HG02938 (cell line): Measurements from ENCODE around the gene SCAMP3.
A peak's percentile ranks its signal among the peaks of the same experiment; 100 is the strongest.
"Not testable (repeated sequence)": the region's sequence is repeated elsewhere in the genome, so short reads cannot be mapped to it uniquely, and the experiment has no call there.

Experiments
- ATAC-seq: cut with Tn5 transposase; IDR thresholded peaks from one replicate; pipeline ENCODE4 v1.9.1; 2021; ENCODE audit warnings: mild to moderate bottlenecking, moderate library complexity; ENCODE audit not compliant: unreplicated experiment

SCAMP3 gene

GRCh38 chr1:155255243-155256007, 6.7 kb downstream of the SCAMP3 start, which contains the start of gene ENTREP3:
Gene ENTREP3, minus strand, starts transcription at chr1:155255483. Its CDS starts 606 bp downstream, at chr1:155254877.
- peak; percentile 58 for ATAC-seq

DNA sequence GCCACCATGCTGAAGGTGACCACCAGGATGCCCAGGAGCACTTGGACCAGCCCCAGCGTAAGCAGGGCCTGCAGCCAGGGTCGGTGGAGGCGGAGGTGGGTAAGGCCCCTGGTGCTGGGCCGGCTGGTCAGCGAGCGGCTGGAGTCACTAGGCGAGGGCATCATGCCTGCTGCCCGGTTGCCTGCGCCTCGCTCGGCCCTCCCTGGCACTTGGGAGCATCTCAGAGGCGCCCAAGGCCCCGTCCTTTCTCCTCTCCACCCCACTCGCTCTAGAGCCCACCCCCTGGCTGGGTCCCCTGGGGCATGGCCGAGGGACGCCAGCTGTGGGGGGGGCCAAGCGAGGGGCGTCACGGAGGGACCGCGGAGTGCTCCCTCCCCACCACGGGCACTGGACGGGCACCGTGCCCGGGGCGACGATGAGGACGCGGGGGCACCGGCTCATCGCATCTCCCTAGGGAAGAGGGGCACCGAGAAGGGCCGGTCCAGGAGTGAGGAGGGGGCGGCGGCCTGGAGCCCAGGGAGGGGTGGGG, 7.4 kb downstream of the SCAMP3 start:
- ATAC-seq, result no peak

GRCh38 chr1:155254228-155254713, 7.9 kb downstream of the SCAMP3 start:
- ATAC-seq, result no peak

GRCh38 chr1:155253797-155254196, 8.4 kb downstream of the SCAMP3 start:
- no peak for ATAC-seq

GRCh38 chr1:155253208-155253607, 9.0 kb downstream of the SCAMP3 start:
- ATAC-seq, result no peak

GRCh38 chr1:155251566-155251965, 10.6 kb downstream of the SCAMP3 start:
- ATAC-seq, result no peak

DNA sequence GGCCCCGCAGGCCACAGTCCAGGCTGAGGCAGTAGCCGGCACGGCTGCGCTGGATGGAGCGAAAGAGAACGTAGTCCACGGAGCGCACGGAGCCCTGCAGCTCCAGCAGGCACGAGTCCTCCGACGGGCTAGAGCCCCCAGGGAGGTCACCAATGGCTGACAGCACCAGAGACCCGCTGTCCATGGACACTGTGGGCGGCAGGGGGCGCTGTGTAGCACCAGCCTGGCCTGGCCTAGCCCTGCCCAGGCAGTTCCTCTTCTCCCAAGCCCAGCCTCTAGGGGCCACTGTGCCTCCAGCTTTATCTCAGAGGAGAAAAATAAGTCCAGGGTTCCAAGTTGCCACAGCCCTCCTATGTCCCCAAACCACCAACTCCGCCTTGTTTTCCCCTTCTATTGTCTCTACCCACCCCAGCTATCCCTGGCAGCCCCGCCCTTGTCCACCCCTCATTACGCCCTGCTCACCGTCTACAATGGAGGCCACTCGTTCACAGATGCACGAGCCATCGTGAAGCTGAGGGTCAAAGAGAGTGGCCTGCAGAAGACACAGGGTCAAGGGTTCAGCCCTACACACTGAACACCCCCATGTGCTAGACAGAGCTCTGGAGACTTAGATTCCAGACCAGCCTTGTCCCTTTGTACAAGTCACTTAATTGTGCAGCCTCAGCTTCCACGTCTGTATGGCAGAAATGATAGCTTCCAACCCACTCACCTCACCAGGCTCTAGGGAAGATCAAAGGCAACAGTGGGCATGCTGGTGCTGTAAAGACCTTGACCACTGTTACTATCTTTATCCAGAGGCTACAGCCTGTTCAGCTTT, 11.3 kb downstream of the SCAMP3 start:
- peak; percentile 76 for ATAC-seq

DNA sequence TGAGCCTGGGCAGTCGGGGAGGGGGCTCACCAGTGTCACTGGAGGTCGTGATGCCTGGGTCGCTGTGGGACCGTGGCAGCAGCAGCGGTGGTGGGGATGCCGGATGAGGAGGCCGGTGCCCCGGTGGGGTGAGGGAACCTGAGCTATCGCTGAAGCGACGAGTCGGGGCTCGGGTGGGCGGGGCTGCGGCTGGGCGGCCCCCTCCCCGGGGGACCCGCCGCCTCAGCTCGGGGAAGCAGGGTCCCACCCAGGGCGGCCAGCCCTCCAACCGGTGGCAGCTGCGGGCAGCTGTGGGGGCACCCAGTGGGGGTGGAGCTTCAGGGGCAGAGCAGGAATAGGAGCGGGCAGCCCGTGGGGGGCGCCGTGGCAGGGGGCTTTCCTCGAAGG, 11.9 kb downstream of the SCAMP3 start:
- peak; percentile 13 for ATAC-seq

DNA sequence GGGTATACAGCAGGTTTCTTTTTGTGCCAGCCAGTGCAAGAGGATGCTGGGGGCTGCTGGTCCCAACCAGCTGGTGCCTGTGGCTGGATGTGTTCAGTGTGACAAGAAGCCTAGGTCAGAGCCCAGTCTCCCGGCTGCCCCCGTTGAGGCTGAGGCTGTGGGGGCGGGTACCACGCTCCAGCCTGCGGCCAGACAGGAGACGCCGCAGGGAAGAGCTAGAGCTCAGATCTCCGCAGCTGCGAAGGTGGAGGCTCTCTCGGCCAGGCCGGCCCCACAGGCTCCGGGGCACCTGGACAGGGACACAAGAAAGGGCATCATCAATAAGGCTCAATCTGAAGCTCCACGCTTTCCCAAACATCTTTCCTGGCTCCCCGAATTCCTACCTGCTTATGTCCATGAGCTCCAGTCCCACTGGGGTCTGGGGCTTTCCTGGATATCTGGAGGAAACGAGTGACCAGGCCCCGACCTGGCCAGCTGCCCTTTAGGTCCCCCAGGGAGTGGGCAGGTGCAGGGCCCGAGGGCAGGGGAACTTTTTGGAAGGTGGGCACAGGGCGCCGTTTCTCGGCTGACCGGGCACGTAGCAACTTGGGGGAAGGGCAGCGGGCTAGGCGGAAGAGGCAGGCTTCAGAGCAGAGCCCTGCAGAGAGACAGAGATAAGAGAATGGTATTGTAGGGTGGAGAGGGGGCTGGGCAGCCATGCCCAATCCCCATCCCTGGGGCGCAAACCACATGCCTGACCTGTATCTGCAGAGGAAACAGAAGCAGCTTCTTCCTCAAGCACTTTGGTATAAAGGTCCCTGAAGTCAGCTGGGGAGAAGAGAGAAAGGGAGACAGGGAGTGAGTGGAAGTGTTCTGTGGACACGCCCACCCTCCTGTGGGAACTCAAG, 14.2 kb downstream of the SCAMP3 start:
- ATAC-seq, result no peak

- not testable (repeated sequence) for ATAC-seq
Measured at GRCh38 chr1:155246796-155247195, 15.4 kb downstream of the SCAMP3 start.

- ATAC-seq, result no peak
Measured at GRCh38 chr1:155245163-155245524, 17.0 kb downstream of the SCAMP3 start.

DNA sequence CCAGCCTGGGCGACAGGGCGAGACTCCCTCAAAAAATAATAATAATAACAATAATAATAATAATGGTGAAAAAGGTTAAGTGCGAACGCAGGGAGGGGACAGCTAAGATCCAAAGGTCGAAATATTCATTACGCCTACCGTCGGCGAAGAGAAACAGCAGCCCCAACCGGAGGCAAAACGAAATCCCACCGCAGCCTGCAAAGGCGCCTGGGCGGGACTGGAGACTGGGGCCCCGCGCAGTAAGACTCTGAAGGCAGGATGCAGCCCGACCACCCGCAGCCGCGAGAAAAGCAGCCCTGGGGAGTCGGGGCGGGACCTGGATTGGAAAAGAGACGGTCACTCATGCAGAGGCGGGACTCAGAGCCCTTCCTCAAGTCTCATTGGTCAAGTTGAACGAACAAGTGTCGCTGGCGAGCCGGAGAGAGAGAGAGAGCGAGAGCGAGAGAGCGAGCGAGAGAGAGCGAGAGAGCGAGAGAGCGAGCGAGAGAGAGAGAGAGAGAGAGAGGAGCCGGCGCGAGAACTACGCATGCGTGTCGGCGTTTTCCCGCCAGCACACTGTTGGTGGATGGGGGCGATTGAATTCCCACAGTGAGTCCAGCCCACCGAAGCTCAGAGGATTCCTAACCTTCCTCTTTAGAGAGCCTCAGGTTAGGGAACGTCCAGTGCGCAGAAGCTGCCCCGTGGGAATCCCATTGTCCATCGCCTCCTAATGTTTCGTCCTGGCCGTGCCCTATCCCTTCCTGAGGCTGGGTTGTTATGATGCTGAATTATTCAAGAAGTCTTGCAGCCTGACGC, 17.6 kb downstream of the SCAMP3 start:
- peak; percentile 83 for ATAC-seq

GRCh38 chr1:155242805-155243358, 19.3 kb downstream of the SCAMP3 start:
- ATAC-seq, result no peak

- ATAC-seq, result no peak
Measured at GRCh38 chr1:155241841-155242264, 20.3 kb downstream of the SCAMP3 start.

DNA sequence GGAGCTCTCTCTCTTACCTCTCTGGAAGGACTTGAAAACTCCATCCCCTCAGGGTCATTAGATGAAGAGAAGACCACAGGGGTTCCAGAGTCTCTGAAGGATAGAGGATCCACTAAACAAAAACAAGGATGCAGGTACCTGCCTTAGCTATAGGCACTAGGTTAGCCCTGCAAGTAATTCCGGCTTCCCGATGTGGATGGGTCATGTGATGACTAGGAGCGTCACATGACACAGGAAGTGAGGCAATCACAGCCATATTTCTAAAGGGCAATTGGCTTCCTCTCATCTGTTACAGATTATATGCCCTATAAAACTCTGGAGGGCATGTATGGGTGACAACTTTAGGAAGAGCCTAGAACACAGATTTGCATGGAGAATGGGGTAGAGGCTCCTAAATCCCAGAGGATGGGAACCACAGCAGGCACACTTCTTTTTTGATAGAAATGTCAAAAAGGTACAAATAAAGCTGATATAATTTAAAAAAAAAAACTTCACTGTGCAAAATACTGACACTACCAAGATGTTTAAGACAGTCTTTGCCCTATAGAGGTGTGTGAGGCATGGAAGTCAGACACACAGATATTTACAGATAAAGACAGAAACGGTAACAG, 21.0 kb downstream of the SCAMP3 start:
- no peak for ATAC-seq

GRCh38 chr1:155236451-155236850, 25.7 kb downstream of the SCAMP3 start:
- no peak for ATAC-seq

- not testable (repeated sequence) for ATAC-seq
Measured at GRCh38 chr1:155235375-155235774, 26.8 kb downstream of the SCAMP3 start.

DNA sequence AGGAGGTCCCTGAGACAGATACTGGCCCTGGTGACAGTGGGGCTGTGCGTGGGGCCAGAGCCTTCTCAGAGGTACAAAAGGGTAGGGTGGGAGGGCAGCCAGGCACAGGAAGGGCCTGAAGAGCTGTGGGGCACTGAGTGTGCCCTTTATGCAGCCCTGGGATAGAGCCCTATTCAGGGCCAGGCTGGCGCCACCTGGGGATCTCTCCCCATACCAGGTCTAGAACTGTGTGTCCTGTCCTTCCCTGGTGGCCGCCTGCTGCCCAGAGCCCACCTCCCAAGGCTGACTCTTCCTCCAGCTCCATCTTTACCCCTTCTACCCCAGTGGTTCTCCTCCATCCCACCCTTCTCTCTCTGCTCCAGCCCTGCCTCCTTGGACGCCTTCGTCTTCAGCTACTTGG, 28.7 kb downstream of the SCAMP3 start:
- not testable (repeated sequence) for ATAC-seq
